GM12872 (cell line): Measurements from ENCODE around the gene FHL2.

ENCODE experiments used
- CTCF ChIP-seq: IDR thresholded peaks from 3 replicates; pipeline ENCODE4 v1.5.1; 2011; ENCODE audit warnings: low read depth, mild to moderate bottlenecking, low read length, moderate library complexity; ENCODE audit not compliant: insufficient read depth

The FHL2 gene

GRCh38 chr2:105329197-105329554 is 69.7 kb downstream of the FHL2 start:
- TF ChIP-seq CTCF = no peak

- no peak for TF ChIP-seq CTCF
These were observed 70.3 kb downstream of the FHL2 start for GRCh38 chr2:105328281-105329196.

- TF ChIP-seq CTCF = no peak
These were observed 71.2 kb downstream of the FHL2 start for GRCh38 chr2:105327690-105328089.

GRCh38 chr2:105325389-105325963 is 73.4 kb downstream of the FHL2 start:
- TF ChIP-seq CTCF = no peak

GRCh38 chr2:105324732-105325131 is 74.1 kb downstream of the FHL2 start:
- TF ChIP-seq CTCF = no peak

- no peak for TF ChIP-seq CTCF
These were observed 74.8 kb downstream of the FHL2 start for GRCh38 chr2:105324101-105324500.

GRCh38 chr2:105323111-105323510 is 75.7 kb downstream of the FHL2 start:
- TF ChIP-seq CTCF = no peak
